OCI-LY7 (cell line): Measurements from ENCODE around the gene TMEM273. TPM values are rescaled to one million over a fixed set of nuclear protein-coding genes. Genes with fewer than 3 reads are reported as not detected.

Experiments used
- BruUV-seq: library from RNA; stranded (reverse); fragments of 400-500 nt; replicated peaks from 2 replicates; lab custom pipeline; 2021; lab: Mats Ljungman, UMichigan
- CTCF ChIA-PET: fragments of 300-600 bp; sonication (Branson Sonifier 250); formaldehyde crosslinking; loops from one replicate; lab custom pipeline; 2022; ENCODE audit warnings: antibody characterized with exemption; ENCODE audit not compliant: unreplicated experiment; lab: Charles Lee
- POLR2A ChIA-PET: fragments of 300-600 bp; sonication (Branson Sonifier 250); formaldehyde crosslinking; loops from one replicate; lab custom pipeline; 2022; ENCODE audit warnings: antibody characterized with exemption; lab: Charles Lee
- DNase-seq: peaks from one replicate; pipeline ENCODE4 v3.0.0-alpha.2; 2015; ENCODE audit warnings: low spot score
- H2AFZ ChIP-seq: fragments of 200-600 bp; sonication (generic), shearing (Covaris generic); 2 replicates; pipeline ENCODE4 v1.6.1; 2014; ENCODE audit warnings: mild to moderate bottlenecking, antibody characterized with exemption, low read length, moderate library complexity
- H3K27ac ChIP-seq: fragments of 200-600 bp; sonication (generic); 2 replicates; pipeline ENCODE4 v1.5.1; 2014; ENCODE audit warnings: mixed run types, low read depth, mild to moderate bottlenecking, moderate library complexity, low read length, inconsistent platforms; ENCODE audit not compliant: poor library complexity, severe bottlenecking
- H3K36me3 ChIP-seq: fragments of 200-600 bp; sonication (generic); 2 replicates; pipeline ENCODE4 v1.6.1; 2014; ENCODE audit warnings: mild to moderate bottlenecking, antibody characterized with exemption, low read length, moderate library complexity, mixed read lengths; ENCODE audit not compliant: insufficient read depth
- H3K4me1 ChIP-seq: fragments of 200-600 bp; sonication (generic); 2 replicates; pipeline ENCODE4 v1.5.1; 2014; ENCODE audit warnings: mild to moderate bottlenecking, low read length; ENCODE audit not compliant: insufficient read depth, poor library complexity, severe bottlenecking
- H3K4me2 ChIP-seq: fragments of 200-600 bp; sonication (generic); 2 replicates; pipeline ENCODE4 v1.6.1; 2014; ENCODE audit warnings: mild to moderate bottlenecking, low read length
- H3K4me3 ChIP-seq: fragments of 200-600 bp; sonication (generic); 2 replicates; pipeline ENCODE4 v1.5.1; 2014; ENCODE audit warnings: mild to moderate bottlenecking, low read depth, low read length; ENCODE audit not compliant: poor library complexity, severe bottlenecking
- H3K79me2 ChIP-seq: fragments of 200-600 bp; sonication (generic); 2 replicates; pipeline ENCODE4 v1.6.1; 2016; ENCODE audit warnings: low read depth, mild to moderate bottlenecking, low read length, moderate library complexity, mixed read lengths; ENCODE audit not compliant: insufficient read depth
- H3K9me2 ChIP-seq: fragments of 200-600 bp; sonication (generic); 2 replicates; pipeline ENCODE4 v1.6.1; 2016; ENCODE audit warnings: mild to moderate bottlenecking, low read length, mixed read lengths; ENCODE audit not compliant: insufficient read depth
- H3K9me3 ChIP-seq: fragments of 200-600 bp; sonication (generic); 2 replicates; pipeline ENCODE4 v1.6.1; 2014; ENCODE audit warnings: mild to moderate bottlenecking, mixed run types, low read length, mixed read lengths
- H4K20me1 ChIP-seq: fragments of 200-600 bp; sonication (generic); 2 replicates; pipeline ENCODE4 v1.6.1; 2014; ENCODE audit warnings: mild to moderate bottlenecking, antibody characterized with exemption, low read length, moderate library complexity, mixed read lengths; ENCODE audit not compliant: insufficient read depth
- EZH2phosphoT487 ChIP-seq: fragments of 200-600 bp; sonication (generic); IDR thresholded peaks from 2 replicates; pipeline ENCODE4 v1.6.1; 2018; ENCODE audit warnings: low read depth, borderline replicate concordance, mild to moderate bottlenecking, mixed run types, antibody characterized with exemption, low read length, moderate library complexity, mixed read lengths
- intact Hi-C: fragments of 100-400 bp; cut with micrococcal nuclease; formaldehyde crosslinking; loops from one replicate; pipeline ENCODE4 v1.10.0; 2022; ENCODE audit not compliant: unreplicated experiment
- total RNA-seq, 2 experiments: library from RNA; depleted of rRNA in 1 of 2; stranded (reverse); fragments of >200 nt in 1 of 2; shearing (Covaris generic) in 1 of 2; gene quantifications; 2 replicates each; pipeline ENCODE4 v1.2.3, GENCODE V29; 2014 to 2022
- TF ChIP-seq, protein P1 (sequence below): fragments of 200-600 bp; sonication (generic); conservative IDR thresholded peaks from 2 replicates; pipeline ENCODE4 v1.5.1; 2014; ENCODE audit warnings: mild to moderate bottlenecking, antibody characterized with exemption, low read length, moderate library complexity, mixed read lengths

The TMEM273 gene
- total RNA-seq, 2 experiments from 2014 or later = 0.82 to 1.8 TPM

DNA sequence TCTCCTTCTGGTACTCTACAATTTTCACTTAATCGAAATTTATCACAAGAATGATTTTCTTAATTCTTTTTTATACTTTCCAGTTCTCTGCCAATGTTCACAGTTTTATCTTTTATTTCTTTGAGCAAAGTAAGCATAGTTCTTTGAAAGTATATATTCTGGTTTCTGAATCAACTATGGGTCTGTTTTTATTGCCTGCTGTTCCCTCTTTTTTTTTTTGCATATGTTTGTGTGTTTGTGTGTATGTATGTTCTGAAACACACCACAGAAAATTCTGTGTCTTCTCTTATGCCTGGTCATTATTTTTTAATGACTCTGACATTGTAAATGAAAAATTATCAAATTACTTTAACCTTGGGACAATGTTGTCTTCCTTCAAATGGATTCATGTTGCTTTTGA lies 15.9 kb upstream of the TMEM273 start:
- H3K36me3 ChIP-seq = no peaks in the 10 kb centered on the region
- intact Hi-C loops = no loop called here
- no peaks in the 10 kb centered on the region for H3K4me1 ChIP-seq
- H2AFZ ChIP-seq = no peak overlapping the region
- ChIA-PET POLR2A (interaction anchor here (1.4 kb wide), 1 partner anchor 16 kb away, joined by 4 read pairs; the partner anchor contains the start of gene TMEM273), CTCF (no interaction called here)
- H3K9me3 ChIP-seq = 0 out of 2 replicates have a peak, but pooled peaks cover 5% of the 10 kb centered on the region
- no peak overlapping the region for H3K27ac ChIP-seq
- no peak overlapping the region for H3K4me3 ChIP-seq
- H3K9me2 ChIP-seq = no peaks in the 10 kb centered on the region
- H4K20me1 ChIP-seq = no peaks in the 10 kb centered on the region
- TF ChIP-seq, protein P1, sequence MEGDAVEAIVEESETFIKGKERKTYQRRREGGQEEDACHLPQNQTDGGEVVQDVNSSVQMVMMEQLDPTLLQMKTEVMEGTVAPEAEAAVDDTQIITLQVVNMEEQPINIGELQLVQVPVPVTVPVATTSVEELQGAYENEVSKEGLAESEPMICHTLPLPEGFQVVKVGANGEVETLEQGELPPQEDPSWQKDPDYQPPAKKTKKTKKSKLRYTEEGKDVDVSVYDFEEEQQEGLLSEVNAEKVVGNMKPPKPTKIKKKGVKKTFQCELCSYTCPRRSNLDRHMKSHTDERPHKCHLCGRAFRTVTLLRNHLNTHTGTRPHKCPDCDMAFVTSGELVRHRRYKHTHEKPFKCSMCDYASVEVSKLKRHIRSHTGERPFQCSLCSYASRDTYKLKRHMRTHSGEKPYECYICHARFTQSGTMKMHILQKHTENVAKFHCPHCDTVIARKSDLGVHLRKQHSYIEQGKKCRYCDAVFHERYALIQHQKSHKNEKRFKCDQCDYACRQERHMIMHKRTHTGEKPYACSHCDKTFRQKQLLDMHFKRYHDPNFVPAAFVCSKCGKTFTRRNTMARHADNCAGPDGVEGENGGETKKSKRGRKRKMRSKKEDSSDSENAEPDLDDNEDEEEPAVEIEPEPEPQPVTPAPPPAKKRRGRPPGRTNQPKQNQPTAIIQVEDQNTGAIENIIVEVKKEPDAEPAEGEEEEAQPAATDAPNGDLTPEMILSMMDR = no peak
- TF ChIP-seq EZH2phosphoT487 = no peak
- H3K79me2 ChIP-seq = no peaks in the 10 kb centered on the region
- H3K4me2 ChIP-seq = no peak overlapping the region
- BruUV-seq = no TSS peak
- DNase-seq = no peak

GRCh38 chr10:49202266-49202665 lies 14.1 kb upstream of the TMEM273 start:
- ChIA-PET POLR2A (interaction anchor here (0.9 to 1.1 kb wide), 2 partner anchors 11 to 29 kb away, joined by 3 read pairs; no protein-coding TSS in a partner anchor), CTCF (no interaction called here)
- H3K4me1 ChIP-seq = no peaks in the 10 kb centered on the region
- no peak overlapping the region for H3K4me3 ChIP-seq
- intact Hi-C loops = no loop called here
- H3K27ac ChIP-seq = no peak overlapping the region
- H3K4me2 ChIP-seq = no peak overlapping the region
- no peak overlapping the region for H2AFZ ChIP-seq
- no TSS peak for BruUV-seq
- H3K9me2 ChIP-seq = no peaks in the 10 kb centered on the region
- no peak for DNase-seq
- no peaks in the 10 kb centered on the region for H3K79me2 ChIP-seq
- H3K9me3 ChIP-seq = 0 out of 2 replicates have a peak, but pooled peaks cover 5% of the 10 kb centered on the region
- H3K36me3 ChIP-seq = no peaks in the 10 kb centered on the region
- H4K20me1 ChIP-seq = no peaks in the 10 kb centered on the region
- TF ChIP-seq EZH2phosphoT487 = no peak
- TF ChIP-seq, protein P1 = no peak

DNA sequence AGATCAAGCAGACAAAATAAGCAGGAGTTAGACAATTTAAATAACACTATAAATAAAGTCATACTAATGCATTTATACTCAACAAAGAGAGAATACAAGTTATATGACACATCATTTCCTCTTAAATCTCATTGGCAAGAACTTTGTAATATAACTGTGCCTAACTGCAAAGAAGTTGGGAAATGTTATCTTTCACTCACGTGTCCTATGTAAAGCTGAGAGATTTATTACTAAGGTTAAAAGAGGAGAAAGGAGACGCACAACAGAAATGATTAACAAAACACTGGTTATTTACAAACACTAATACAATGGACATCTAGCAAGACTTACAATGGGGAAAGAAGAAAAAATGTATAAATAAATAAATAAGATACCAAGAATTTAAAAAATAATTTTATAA lies 12.7 kb upstream of the TMEM273 start:
- H4K20me1 ChIP-seq = no peaks in the 10 kb centered on the region
- no peak overlapping the region for H2AFZ ChIP-seq
- no peak overlapping the region for H3K4me3 ChIP-seq
- intact Hi-C loops = no loop called here
- H3K4me2 ChIP-seq = no peak overlapping the region
- TF ChIP-seq EZH2phosphoT487 = no peak
- TF ChIP-seq, protein P1 = no peak
- DNase-seq = no peak
- no peaks in the 10 kb centered on the region for H3K36me3 ChIP-seq
- no peaks in the 10 kb centered on the region for H3K79me2 ChIP-seq
- no peak overlapping the region for H3K27ac ChIP-seq
- H3K9me2 ChIP-seq = no peaks in the 10 kb centered on the region
- no peaks in the 10 kb centered on the region for H3K4me1 ChIP-seq
- BruUV-seq = no TSS peak
- ChIA-PET CTCF (no interaction called here), POLR2A (no interaction called here)
- H3K9me3 ChIP-seq = 0 out of 2 replicates have a peak, but pooled peaks cover 5% of the 10 kb centered on the region
